CD4-positive, alpha-beta memory T cell (primary cell): ENCODE data around the gene PELI3. TPM values are rescaled to one million over a fixed set of nuclear protein-coding genes. Genes with fewer than 3 reads are reported as not detected.
"Not testable (repeated sequence)": the region's sequence is repeated elsewhere in the genome, so short reads cannot be mapped to it uniquely, and the experiment has no call there.

Experiments
- CTCF ChIA-PET: fragments of 350-600 bp; sonication (Branson Sonifier 250); formaldehyde crosslinking; loops from one replicate; lab custom pipeline; 2021; ENCODE audit warnings: inconsistent platforms; ENCODE audit not compliant: partially characterized antibody; lab: Charles Lee
- POLR2A ChIA-PET: fragments of 350-600 bp; sonication (Branson Sonifier 250); formaldehyde crosslinking; loops from one replicate; lab custom pipeline; 2021; ENCODE audit not compliant: partially characterized antibody; lab: Charles Lee
- DNase-seq, 5 donors: peaks; one replicate each; pipeline versions ENCODE4 v3.0.0 to v3.0.0-alpha.2; 2020 to 2022; ENCODE audit warnings: mixed read lengths in 1 of 5
- H3K27ac ChIP-seq: one replicate; pipeline ENCODE4 v1.7.0; 2013; ENCODE audit warnings: low read depth, low read length
- H3K27me3 ChIP-seq: 2 replicates; pipeline ENCODE4 v1.7.0; 2013; ENCODE audit warnings: mild to moderate bottlenecking, low read length, moderate library complexity; ENCODE audit not compliant: insufficient read depth
- H3K36me3 ChIP-seq: 2 replicates; pipeline ENCODE4 v1.7.0; 2013; ENCODE audit warnings: mild to moderate bottlenecking, low read length, moderate library complexity; ENCODE audit not compliant: insufficient read depth
- H3K4me1 ChIP-seq: 2 replicates; pipeline ENCODE4 v1.7.0; 2013; ENCODE audit warnings: mild to moderate bottlenecking, low read length, moderate library complexity; ENCODE audit not compliant: insufficient read depth
- H3K4me3 ChIP-seq, 2 donors: one replicate each; pipeline ENCODE4 v1.7.0; 2013; ENCODE audit warnings: low read length in 2 of 2, mild to moderate bottlenecking in 1 of 2
- H3K9me3 ChIP-seq, 2 donors: one replicate each; pipeline ENCODE4 v1.7.0; 2013; ENCODE audit warnings: low read length in 2 of 2, control low read depth in 1 of 2; ENCODE audit not compliant: control insufficient read depth in 1 of 2
- H3K27ac Mint-ChIP-seq, 7 donors: one replicate each; pipeline ENCODE4 v1.8.0; 2020 to 2021; ENCODE audit warnings: mixed read lengths in 7 of 7, mild to moderate bottlenecking in 6 of 7, inconsistent platforms in 3 of 7, moderate library complexity in 3 of 7
- H3K27me3 Mint-ChIP-seq, 2 donors: one replicate each; pipeline ENCODE4 v1.8.0; 2020 to 2021; ENCODE audit warnings: mixed read lengths in 2 of 2
- H3K36me3 Mint-ChIP-seq, 2 donors: one replicate each; pipeline ENCODE4 v1.8.0; 2020 to 2021; ENCODE audit warnings: mixed read lengths in 2 of 2, inconsistent platforms in 1 of 2, mild to moderate bottlenecking in 1 of 2
- H3K4me1 Mint-ChIP-seq, 4 donors: one replicate each; pipeline ENCODE4 v1.8.0; 2020 to 2021; ENCODE audit warnings: mixed read lengths in 4 of 4, mild to moderate bottlenecking in 1 of 4
- H3K4me3 Mint-ChIP-seq, 8 donors: one replicate each; pipeline ENCODE4 v1.8.0; 2020 to 2021; ENCODE audit warnings: mixed read lengths in 8 of 8, mild to moderate bottlenecking in 7 of 8, moderate library complexity in 6 of 8, inconsistent platforms in 3 of 8
- H3K9me3 Mint-ChIP-seq, 8 donors: one replicate each; pipeline ENCODE4 v1.8.0; 2020 to 2021; ENCODE audit warnings: mixed read lengths in 8 of 8, mild to moderate bottlenecking in 5 of 8, inconsistent platforms in 3 of 8, moderate library complexity in 1 of 8
- intact Hi-C: fragments of 100-400 bp; cut with micrococcal nuclease; formaldehyde crosslinking; loops from one replicate; pipeline ENCODE4 v1.15.1; 2023
- polyA plus RNA-seq, 2 donors: library from polyadenylated mRNA; unstranded; fragments of 300-500 nt; fragmentation: Illumina TruSeq; gene quantifications; one replicate each; pipeline ENCODE4 v1.2.3, GENCODE V29; 2021
- total RNA-seq, 2 experiments: library from RNA; stranded (reverse); gene quantifications; one replicate each; pipeline ENCODE4 v1.2.3, GENCODE V29; 2021

Gene PELI3
- total and polyA plus RNA-seq, 4 experiments from 2014 or later: 4.0 to 25.9 (median 16.1) TPM

- CTCF ChIA-PET: interaction anchor here (0.9 to 1.4 kb wide), 5 partner anchors 9 to 32 kb away, joined by 3 to 10 read pairs (median 5); partner anchors contain the start of gene MRPL11
- peaks cover 23 to 28% of the 10 kb centered on the region in 2 donors for H3K27me3 Mint-ChIP-seq
- H3K4me1 Mint-ChIP-seq: peaks cover 6 to 23% (median 11%) of the 10 kb centered on the region in 4 donors
- H3K9me3 Mint-ChIP-seq: peaks cover 0 to 15% (median 5%) of the 10 kb centered on the region in 8 donors
- POLR2A ChIA-PET: interaction anchor here (0.6 to 1.7 kb wide), 11 partner anchors 17 to 257 kb away, joined by 3 to 17 read pairs (median 5); partner anchors contain the start of genes DPP3, MRPL11, PELI3 and RBM14
- intact Hi-C loops: loop anchor here (1.0 to 5.0 kb wide), 2 partner anchors 132 to 256 kb away; partner anchors contain the start of genes RBM4B and YIF1A
- H3K4me3 Mint-ChIP-seq: peak overlapping the region in 4 of 8 donors; percentile 30 to 64 (median 35)
- Histone ChIP-seq H3K4me3 (no peak overlapping the region), H3K4me1 (no peaks in the 10 kb centered on the region), H3K27me3 (peaks cover 23% of the 10 kb centered on the region), H3K9me3 (no peaks in the 10 kb centered on the region), H3K27ac (no peak overlapping the region), H3K36me3 (no peaks in the 10 kb centered on the region)
- H3K27ac Mint-ChIP-seq: peak overlapping the region in 4 of 7 donors; percentile 79 to 91 (median 88)
- H3K36me3 Mint-ChIP-seq: no peaks in the 10 kb centered on the region
- DNase-seq: peak; percentile 83 to 90 (median 85)
Observed at GRCh38 chr11:66421492-66422205, 45.1 kb upstream of the PELI3 start.

GRCh38 chr11:66426314-66426713 is 40.4 kb upstream of the PELI3 start:
- Mint-ChIP-seq H3K36me3 (peaks cover 1 to 7% of the 10 kb centered on the region in 2 donors), H3K27ac (no peak overlapping the region), H3K4me3 (no peak overlapping the region), H3K27me3 (peaks cover 0 to 2% of the 10 kb centered on the region in 2 donors), H3K9me3 (peaks cover 0 to 6% (median 0%) of the 10 kb centered on the region in 8 donors), H3K4me1 (peaks cover 0 to 12% (median 2%) of the 10 kb centered on the region in 4 donors)
- Histone ChIP-seq H3K4me1 (no peaks in the 10 kb centered on the region), H3K36me3 (no peaks in the 10 kb centered on the region), H3K27me3 (no peaks in the 10 kb centered on the region), H3K4me3 (no peak overlapping the region), H3K9me3 (no peaks in the 10 kb centered on the region), H3K27ac (no peak overlapping the region)
- intact Hi-C loops: no loop called here
- DNase-seq: no peak
- ChIA-PET POLR2A (no interaction called here), CTCF (no interaction called here)

DNA sequence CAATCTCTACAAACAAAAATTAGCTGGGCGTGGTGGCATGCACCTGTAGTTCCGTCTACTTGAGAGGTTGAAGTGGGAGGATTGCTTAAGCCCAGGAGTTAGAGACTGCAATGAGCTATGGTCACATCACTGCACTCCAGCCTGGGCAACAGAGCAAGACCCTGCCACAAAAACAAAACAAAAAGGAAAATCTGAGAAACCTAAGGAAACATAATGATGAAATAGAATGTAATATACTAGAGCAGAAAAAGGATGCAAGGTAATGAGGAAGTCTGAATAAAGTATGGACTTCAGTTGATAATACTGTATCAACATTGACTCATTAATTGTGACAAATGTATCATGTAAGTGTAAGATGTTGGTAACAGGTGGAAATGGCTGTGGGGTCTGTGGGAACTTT is 37.8 kb upstream of the PELI3 start:
- intact Hi-C loops: no loop called here
- no peak overlapping the region for H3K27ac ChIP-seq
- Mint-ChIP-seq H3K27ac (no peak overlapping the region), H3K4me1 (peaks cover 0 to 7% (median 1%) of the 10 kb centered on the region in 4 donors), H3K9me3 (no peaks in the 10 kb centered on the region), H3K27me3 (no peaks in the 10 kb centered on the region), H3K4me3 (no peak overlapping the region), H3K36me3 (peaks cover 6 to 17% of the 10 kb centered on the region in 2 donors)
- no peak overlapping the region for H3K4me3 ChIP-seq
- CTCF ChIA-PET: interaction anchor here (1.1 to 3.4 kb wide), 8 partner anchors 10 to 166 kb away, joined by 3 to 26 read pairs (median 5); partner anchors contain the start of gene MRPL11
- H3K27me3 ChIP-seq: no peaks in the 10 kb centered on the region
- no peaks in the 10 kb centered on the region for H3K9me3 ChIP-seq
- no peak for DNase-seq
- H3K4me1 ChIP-seq: no peaks in the 10 kb centered on the region
- POLR2A ChIA-PET: interaction anchor here (0.8 kb wide), 1 partner anchor 10 kb away, joined by 3 read pairs; the partner anchor contains the start of gene MRPL11
- H3K36me3 ChIP-seq: no peaks in the 10 kb centered on the region

GRCh38 chr11:66429983-66430602 is 36.6 kb upstream of the PELI3 start:
- intact Hi-C loops: loop anchor here (1.0 kb wide), 1 partner anchor 22 kb away; no protein-coding TSS in a partner anchor
- Histone ChIP-seq H3K27ac (no peak overlapping the region), H3K9me3 (no peaks in the 10 kb centered on the region), H3K27me3 (no peaks in the 10 kb centered on the region), H3K4me1 (no peaks in the 10 kb centered on the region), H3K4me3 (no peak overlapping the region), H3K36me3 (peaks cover 4% of the 10 kb centered on the region)
- Mint-ChIP-seq H3K4me1 (peaks cover 0 to 7% (median 1%) of the 10 kb centered on the region in 4 donors), H3K9me3 (no peaks in the 10 kb centered on the region), H3K27ac (peak overlapping the region in 1 of 7 donors; percentile 64), H3K36me3 (peaks cover 10 to 21% of the 10 kb centered on the region in 2 donors), H3K27me3 (no peaks in the 10 kb centered on the region), H3K4me3 (no peak overlapping the region)
- DNase-seq: peak; percentile 57 to 62 (median 58)
- ChIA-PET CTCF (interaction anchor here (0.6 to 3.4 kb wide), 17 partner anchors 8 to 1335 kb away, joined by 3 to 26 read pairs (median 3); partner anchors contain the start of gene MRPL11), POLR2A (no interaction called here)

DNA sequence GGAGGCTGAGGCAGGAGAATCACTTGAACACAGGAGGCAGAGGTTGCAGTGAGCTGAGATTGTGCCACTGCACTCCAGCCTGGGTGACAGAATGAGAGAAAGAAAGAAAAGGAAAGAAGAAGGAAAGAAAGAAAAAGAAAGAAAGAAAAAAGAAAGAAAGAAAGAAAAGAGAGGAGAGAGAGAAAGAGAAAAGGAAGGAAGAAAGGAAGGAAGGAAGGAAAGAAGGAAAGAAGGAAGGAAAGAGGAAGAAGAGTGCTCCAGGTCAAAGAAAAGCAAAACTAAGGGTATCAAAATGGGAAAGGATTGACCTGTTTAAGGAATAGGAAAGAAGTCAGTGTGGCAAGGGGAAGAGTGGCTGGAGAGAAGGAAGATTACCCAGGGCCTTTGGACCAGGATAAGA is 35.4 kb upstream of the PELI3 start:
- CTCF ChIA-PET: interaction anchor here (0.8 to 3.4 kb wide), 5 partner anchors 7 to 120 kb away, joined by 3 to 26 read pairs (median 5); partner anchors contain the start of gene MRPL11
- H3K27ac ChIP-seq, intact Hi-C loops, DNase-seq, H3K9me3 ChIP-seq, H3K4me1 Mint-ChIP-seq, H3K27me3 ChIP-seq, POLR2A ChIA-PET, H3K4me3 ChIP-seq, H3K4me3 Mint-ChIP-seq, H3K27me3 Mint-ChIP-seq, H3K4me1 ChIP-seq, H3K9me3 Mint-ChIP-seq: not testable (repeated sequence)
- H3K36me3 ChIP-seq: peaks cover 16% of the 10 kb centered on the region
- Mint-ChIP-seq H3K27ac (peak overlapping the region in 1 of 7 donors; percentile 35), H3K36me3 (peaks cover 16 to 32% of the 10 kb centered on the region in 2 donors)

- H3K4me3 ChIP-seq, H3K9me3 Mint-ChIP-seq, DNase-seq, H3K27ac Mint-ChIP-seq, H3K4me1 Mint-ChIP-seq, POLR2A ChIA-PET, intact Hi-C loops, H3K27ac ChIP-seq, H3K27me3 ChIP-seq, H3K4me3 Mint-ChIP-seq, H3K27me3 Mint-ChIP-seq, H3K9me3 ChIP-seq, H3K4me1 ChIP-seq: not testable (repeated sequence)
- peaks cover 20% of the 10 kb centered on the region for H3K36me3 ChIP-seq
- peaks cover 22 to 38% of the 10 kb centered on the region in 2 donors for H3K36me3 Mint-ChIP-seq
- CTCF ChIA-PET: interaction anchor here (1.3 to 2.2 kb wide), 2 partner anchors 24 to 46 kb away, joined by 3 to 12 read pairs; no protein-coding TSS in a partner anchor
Observed at GRCh38 chr11:66431871-66432329, 34.8 kb upstream of the PELI3 start.
